HTR-8/SVneo (cell line): ENCODE measurements around the gene PEDS1.
"Not testable (repeated sequence)": the region's sequence is repeated elsewhere in the genome, so short reads cannot be mapped to it uniquely, and the experiment has no call there.

Experiments used
- DNase-seq: peaks from one replicate; pipeline ENCODE4 v3.0.0; 2011; ENCODE audit warnings: low spot score, mixed read lengths; ENCODE audit not compliant: insufficient read length
- FAIRE-seq: peaks from 2 replicates; lab custom pipeline; 2011; peaks lifted over from hg19 to GRCh38; lab: Jason Lieb, UNC

The PEDS1 gene

DNA sequence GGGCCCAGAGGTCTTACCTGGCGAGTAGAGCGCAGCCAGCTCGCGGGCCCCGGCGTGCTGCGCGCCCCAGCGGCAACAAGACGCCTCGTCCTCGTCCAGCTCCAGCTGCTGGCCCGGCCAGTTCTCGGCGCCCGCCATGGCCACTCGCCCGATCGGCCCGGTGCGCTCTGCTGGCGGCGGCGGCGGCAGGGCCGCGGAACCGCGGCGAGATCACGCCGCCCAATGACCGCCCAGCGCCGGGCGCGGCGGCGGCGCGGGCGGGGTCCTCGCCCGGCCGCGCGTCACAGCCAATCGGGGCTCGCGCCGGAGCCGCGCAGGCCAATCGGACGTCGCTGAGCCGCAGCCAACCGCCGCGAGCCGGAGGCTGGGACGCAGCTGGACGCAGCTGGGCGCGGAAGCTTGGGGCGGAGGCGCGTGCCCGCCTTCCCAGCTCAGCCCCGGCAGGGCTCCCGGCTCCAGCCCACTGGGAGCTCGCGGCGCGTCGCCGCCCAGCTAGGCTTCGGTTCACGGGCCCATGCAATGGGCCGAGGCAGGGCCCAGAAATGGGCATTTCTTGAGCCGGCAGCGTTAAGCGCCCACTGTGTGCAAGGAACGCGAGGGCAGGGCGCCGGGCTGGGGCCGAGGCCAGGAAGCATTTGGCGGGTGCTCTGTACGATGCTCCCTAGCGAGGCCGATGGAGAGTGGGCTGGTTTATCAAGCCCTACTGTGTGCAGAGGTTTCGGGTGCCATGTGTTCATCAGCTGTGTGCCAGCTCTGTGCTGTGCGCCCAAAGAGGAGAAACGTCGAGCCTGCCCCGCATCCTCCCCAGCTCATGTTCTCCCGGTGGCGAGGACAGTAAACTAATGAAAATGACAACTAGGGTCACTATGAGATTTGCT lies at the start of gene PEDS1:
Gene PEDS1, minus strand, starts transcription at position 224 of the 878 bp plus-strand sequence. Its CDS starts 86 bp downstream, at position 138.
- peak; percentile 99 for FAIRE-seq

DNA sequence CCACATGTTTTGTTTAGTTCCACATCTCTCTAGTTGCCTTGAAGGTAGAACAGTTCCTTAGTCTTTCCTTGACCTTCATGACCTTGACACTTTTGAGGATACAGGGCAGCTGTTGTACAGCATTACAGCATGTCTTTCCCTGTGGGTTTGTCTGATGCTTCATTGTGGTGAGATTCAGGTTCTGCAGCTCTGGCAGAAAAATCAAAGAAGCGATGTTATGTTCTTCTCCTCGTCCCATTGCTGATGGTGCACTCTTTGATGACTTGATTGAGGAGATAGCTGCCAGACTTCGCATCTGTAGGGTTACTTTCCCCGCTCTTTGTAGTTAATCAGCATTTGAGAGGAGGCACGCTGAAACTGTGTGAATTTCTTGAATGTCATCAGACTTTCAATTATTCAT lies 49.2 kb upstream of the PEDS1 start:
- FAIRE-seq = peak; percentile 83
- no peak for DNase-seq

More for the DNA sequence above, at the start of gene PEDS1:
- peak; percentile 100 for DNase-seq

DNA sequence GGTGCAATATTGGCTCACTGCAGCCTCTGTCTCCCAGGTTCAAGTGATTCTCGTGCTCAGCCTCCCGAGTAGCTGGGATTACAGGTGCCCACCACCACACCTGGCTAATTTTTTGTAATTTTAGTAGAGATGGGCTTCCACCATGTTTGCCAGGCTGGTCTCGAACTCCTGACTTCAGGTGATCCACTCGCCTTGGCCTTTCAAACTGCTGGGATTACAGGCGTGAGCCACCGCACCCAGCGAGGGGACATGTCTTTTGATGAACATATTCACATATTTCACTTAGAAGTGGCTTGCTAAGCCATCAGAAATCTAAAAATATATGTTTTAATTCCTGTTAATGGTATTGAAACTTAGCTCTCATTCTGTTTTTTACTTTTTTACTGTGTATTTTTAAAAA lies 48.2 kb upstream of the PEDS1 start:
- FAIRE-seq, DNase-seq: not testable (repeated sequence)

DNA sequence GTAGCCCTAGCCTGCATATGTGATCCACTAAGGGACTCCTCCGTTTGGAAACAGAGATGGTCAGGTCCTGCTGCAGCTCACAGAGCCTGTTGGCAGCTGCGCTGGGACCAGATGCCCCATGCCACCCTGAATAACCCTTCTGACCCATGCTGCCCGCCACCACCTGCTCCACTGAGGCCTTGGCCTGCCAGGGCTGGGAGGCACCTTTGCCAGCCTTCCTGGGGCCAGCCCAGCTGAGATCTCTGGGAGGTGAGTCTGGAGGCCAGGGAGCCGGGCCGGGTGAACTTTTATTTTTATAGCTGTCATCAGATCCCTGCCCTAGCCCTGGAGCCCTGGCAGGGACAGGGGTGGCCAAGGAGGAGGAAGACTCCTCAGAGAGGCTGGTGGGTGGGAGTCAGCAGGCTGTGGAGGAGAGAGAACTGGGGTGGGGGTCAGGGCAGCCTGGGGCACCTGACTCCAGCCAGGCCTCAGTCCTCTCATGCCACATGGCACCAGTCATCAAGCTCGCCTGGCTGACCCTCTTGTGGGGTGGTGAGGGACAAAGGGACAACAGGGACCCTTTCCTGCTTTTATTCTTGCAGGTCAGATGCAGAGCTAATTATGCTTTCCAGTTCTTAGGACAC lies 47.1 kb upstream of the PEDS1 start:
- DNase-seq = no peak
- FAIRE-seq = peak; percentile 69

DNA sequence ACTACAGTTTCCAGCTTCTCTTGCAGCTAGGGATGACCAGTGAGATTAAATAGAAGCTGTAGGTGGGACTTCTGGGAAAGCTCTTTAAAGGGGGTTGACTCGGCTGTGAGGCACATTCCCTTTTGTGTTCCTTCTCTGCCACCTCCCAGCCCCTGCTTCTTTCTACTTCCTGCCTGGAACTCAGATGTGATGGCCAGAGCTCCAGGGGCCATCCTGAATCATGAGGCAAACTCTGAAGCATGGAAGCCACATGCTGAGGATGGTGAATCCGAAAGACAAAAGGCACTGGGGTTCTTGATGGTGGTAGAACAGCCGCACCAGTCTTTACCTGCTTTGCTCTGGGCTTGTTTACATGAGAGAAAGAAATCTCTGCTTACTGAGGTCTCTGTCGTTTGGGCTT lies 46.2 kb upstream of the PEDS1 start:
- DNase-seq = no peak
- FAIRE-seq = peak; percentile 44

DNA sequence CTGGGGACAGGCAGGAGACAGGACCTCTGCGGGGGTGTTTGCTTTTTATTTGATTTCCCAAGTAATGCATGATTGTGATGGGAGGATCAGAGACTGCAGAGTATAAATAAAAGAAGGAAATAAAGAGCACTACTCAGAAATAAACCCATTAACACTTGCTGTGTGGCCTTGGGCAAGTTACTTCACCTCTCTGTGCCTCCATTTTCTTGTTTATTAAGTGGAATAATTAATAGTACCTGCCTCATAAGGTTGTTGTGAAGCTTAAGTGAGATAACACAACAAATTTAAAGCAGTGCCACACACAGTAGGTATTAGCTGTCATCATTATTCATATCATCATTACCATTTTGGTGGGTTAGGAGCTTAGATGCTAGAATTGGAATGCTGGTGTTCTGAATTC lies 45.2 kb upstream of the PEDS1 start:
- FAIRE-seq = peak; percentile 13
- no peak for DNase-seq

DNA sequence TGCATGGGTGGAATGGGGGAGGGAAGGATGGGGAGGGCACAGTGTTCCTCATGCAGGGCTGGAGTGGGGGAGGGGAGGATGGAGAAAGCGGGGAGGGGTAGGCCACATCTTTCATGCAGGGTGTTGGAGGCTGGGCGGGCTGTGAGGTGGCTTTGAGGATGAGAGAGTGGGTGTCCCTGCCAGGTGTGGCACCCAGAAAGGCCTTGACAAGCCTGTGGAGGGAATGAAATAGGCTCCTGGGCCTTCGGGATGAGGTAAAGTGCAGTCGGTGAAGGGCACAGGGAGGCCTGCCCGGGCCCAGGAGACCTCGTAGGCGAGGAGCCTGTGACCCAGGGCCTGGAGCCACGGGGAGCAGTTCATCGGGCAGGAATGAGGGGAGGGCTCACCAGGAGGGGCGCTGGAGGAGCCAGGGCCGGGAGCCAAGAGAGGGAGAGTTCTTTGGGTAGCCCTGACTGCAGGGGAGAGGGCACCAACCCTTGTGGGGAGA lies 44.7 kb upstream of the PEDS1 start:
- DNase-seq (no peak), FAIRE-seq (no peak)

DNA sequence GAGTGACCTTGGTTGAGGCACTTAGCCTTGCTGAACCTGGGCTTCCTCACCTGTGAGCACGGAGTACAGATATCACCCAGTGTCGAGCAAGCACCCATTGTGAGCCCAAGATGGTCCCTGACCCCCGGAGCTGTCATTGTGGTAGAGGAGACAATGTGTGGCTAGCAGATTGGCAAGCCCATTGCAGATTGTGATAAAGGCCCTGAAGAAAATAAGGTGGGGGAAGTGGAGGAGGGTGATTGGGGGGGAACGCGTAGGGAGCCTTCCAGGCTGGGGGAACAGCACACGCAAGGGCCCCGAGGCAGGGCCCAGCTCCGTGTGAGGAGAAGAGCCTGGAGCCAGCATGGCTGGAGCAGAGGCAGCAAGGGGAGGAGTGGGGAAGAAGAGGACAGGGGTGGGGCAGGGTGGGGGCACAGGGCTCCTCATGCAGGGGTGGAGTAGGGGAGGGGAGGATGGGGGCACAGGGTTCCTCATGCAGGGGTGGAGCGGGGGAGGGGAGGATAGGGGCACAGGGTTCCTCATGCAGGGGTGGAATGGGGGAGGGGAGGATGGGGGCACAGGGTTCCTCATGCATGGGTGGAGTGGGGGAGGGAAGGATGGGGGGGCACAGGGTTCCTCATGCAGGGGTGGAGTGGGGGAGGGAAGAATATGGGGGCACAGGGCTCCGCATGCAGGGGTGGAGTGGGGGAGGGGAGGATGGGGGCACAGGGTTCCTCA lies 44.1 kb upstream of the PEDS1 start:
- DNase-seq = no peak
- FAIRE-seq = peak; percentile 16

DNA sequence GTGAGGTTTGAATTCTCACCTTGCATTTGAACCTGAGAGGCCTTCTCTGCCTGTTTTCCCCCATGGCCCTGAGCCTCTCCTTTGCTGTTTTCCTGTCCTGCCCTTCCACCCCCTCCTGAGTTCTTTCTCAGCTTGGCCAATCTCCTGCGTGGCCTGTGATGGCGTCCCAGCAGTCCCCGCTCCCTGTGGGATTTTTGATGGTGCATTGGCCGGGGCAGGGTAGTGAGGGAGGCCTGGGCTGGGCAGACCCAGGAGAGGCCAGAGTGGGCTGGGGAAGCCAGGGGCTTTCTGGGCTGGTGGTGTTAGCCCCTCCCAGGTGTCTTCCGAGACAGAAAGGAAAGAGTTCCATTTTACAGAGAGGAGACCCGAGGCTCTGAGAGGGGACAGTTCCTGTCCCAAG lies 43.4 kb upstream of the PEDS1 start:
- DNase-seq (no peak), FAIRE-seq (no peak)

DNA sequence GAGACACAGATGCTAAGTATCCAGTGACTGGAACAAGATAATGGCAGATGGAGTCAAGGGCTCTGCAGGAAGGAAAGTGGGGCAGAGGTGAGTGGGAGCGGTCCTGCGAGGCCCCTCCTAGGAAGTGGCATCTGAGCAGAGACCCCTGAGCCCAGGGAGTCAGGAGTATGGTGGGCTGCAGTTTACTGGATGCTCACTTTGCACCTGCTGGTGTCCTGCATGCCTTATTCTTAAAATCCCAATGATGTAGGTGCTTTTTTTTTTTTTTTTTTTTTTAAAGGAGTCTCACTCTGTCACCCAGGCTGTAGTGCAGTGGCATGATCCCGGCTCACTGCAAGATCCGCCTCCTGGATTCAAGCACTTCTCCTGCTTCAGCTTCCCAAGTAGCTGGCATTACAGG lies 42.7 kb upstream of the PEDS1 start:
- FAIRE-seq (no peak), DNase-seq (no peak)

DNA sequence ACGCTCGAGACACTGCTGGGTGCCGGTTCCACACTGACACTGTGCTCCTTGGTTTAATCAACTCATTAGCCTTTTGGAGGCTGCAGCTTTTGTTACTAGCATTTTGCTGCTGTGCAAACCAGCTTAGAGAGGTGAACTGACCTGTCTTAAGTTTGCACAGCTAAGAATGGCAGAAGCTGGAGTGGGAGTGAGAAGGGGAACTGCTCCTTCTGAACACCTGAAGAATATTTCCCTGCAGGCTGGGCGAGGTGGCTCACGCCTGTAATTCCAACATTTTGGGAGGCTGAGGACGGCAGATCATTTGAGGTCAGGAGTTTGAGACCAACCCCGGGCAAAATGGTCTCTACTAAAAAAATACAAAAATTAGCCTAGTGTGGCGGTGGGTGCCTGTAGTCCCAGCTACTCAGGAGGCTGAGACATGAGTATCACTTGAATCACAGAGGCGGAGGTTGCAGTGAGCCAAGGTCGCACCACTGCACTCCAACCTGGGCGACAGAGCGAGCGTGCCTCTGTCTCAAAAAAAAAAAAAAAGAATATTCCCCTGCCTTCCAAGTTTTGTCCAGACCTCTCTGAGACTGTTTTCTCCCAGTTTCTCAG lies 42.1 kb upstream of the PEDS1 start:
- DNase-seq (no peak), FAIRE-seq (peak; percentile 80)

DNA sequence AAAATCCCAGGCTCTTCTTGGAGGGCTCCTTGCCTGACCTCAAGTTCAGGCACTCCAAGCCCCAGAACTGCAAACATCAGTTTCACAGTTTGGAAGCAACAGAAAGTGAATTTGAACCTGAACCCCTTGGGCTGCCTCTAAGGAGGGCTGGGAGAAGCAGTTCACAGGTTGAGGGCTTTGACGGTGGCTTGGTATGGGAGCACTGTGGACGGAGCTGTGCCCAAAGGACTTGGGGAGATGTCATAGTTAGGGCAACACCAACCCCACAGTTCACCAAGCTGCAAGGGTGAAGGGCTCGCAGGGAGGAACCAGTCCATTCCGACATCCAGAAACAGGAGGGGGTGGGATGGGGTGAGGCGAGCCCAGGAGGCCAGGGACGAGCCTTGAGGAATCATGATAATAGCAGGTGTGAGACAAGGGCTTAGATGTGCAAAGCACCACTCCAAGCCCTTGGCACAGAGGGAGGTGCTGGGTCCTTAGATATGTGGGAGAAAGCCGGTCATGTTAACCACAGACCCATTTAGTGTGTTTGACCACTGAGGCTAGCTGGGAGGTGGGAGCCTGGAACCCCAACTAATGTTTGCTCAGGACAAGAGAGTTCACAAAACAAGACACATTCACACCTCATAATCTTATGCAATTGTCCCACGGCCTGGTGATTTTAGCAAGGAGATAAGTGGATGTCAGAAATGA lies 41.5 kb upstream of the PEDS1 start:
- no peak for FAIRE-seq
- DNase-seq = no peak

DNA sequence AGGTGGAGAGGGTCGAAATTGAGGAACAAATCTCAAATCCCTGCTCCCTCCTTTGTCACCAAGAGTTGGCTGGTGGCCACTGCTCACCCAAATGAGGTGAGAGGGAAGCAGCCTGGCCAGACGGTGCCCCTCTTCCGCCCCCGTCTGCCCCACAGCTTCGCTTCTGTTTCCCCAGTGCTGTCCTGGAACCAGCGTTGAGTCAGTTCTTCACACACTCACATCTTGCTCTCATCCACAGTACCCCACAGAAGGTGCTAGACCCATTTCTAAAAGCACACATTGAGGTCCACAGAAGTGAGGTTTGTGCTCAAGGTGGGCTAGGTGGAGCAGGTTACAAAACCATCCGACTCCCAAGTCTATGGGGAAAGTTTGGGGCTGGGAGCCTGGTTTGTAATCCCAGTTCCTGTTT lies 40.9 kb upstream of the PEDS1 start:
- DNase-seq = no peak
- FAIRE-seq = no peak

DNA sequence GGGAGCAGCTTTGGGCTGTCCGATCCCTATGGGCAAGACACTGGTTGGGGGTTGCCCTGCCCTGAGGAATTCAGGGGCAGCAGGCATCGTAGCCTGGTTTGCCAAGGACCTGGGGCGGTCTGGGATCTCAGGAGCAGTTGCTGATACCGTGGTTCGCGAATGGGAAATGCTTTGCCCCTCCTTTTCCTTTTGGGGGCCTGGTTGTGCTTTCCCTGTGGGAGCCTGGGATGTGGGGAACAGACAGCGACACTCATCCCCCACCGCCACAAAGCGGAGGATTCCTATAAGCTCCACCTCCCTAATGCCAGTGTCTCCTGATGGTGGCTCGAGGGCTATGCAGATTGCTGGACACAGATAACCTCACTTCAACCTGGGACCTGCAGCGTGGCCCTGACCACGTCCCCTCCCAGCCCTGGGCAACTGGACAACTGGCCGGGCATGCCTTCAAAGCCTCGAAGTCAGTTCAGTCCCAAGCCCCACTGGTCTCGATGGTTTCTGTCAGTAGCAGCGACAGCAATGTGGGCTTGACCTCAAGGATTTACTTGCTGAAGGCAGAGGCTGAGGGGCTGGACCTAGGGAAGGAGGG lies 40.4 kb upstream of the PEDS1 start:
- FAIRE-seq = peak; percentile 72
- no peak for DNase-seq

DNA sequence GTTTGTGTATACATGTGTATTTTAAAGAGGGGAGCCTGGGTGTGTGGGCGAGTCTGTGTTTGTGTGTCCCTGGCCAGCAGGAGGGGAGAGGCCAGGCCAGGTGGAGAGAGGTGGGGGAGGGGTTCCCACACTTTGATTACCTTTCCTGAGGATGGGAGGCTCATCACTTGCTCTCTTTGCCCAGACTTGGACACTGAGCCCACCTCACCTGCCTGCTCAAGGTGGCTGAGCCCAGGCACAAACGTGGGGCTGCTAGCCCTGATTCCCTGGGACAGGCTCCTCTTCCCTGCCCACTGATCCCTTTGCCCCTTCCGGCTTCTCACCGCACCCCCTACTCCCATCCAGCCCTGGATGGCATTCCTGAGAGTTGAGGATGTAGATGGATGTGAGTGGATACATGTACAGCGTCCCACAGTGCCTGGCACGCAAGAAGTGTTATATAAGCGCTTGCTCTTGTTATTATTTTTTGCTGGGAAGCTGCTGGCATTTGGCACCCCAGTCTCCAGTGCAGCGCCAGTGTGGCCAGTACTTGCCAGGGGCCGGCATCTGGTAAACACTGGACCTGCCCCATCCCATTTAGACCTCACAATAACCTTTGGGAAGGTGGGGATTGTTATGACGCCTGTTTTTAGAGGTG lies 39.8 kb upstream of the PEDS1 start:
- no peak for DNase-seq
- FAIRE-seq = peak; percentile 74

DNA sequence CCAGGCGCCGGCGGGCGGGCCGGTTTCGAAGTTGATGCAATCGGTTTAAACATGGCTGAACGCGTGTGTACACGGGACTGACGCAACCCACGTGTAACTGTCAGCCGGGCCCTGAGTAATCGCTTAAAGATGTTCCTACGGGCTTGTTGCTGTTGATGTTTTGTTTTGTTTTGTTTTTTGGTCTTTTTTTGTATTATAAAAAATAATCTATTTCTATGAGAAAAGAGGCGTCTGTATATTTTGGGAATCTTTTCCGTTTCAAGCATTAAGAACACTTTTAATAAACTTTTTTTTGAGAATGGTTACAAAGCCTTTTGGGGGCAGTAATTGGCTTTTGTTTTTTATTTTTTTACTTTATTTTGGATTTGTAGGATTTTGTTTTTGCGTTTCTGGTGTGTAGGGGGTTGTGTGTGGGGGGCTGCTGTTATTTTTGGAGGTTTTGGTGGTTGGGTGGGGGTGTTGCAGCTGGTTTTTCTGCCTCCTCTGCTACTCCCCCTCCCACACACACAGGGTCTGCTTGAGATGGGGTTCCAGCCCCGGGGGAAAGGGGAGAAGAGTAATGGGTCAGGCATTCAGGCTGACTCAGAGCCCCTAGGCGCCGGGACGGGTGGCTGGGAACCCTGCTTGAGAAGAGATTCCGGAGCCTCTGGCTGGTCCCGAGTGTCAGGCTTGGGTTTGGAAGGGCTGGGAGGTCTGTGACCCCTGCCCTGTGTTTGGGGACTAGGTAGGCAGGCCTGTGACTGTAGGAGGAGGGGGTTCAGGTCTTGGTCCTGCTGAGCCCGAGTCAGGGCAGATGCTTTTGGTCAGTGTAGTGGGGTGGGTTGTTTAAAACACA lies 39.1 kb upstream of the PEDS1 start:
- FAIRE-seq (peak; percentile 72), DNase-seq (peak; percentile 98)

DNA sequence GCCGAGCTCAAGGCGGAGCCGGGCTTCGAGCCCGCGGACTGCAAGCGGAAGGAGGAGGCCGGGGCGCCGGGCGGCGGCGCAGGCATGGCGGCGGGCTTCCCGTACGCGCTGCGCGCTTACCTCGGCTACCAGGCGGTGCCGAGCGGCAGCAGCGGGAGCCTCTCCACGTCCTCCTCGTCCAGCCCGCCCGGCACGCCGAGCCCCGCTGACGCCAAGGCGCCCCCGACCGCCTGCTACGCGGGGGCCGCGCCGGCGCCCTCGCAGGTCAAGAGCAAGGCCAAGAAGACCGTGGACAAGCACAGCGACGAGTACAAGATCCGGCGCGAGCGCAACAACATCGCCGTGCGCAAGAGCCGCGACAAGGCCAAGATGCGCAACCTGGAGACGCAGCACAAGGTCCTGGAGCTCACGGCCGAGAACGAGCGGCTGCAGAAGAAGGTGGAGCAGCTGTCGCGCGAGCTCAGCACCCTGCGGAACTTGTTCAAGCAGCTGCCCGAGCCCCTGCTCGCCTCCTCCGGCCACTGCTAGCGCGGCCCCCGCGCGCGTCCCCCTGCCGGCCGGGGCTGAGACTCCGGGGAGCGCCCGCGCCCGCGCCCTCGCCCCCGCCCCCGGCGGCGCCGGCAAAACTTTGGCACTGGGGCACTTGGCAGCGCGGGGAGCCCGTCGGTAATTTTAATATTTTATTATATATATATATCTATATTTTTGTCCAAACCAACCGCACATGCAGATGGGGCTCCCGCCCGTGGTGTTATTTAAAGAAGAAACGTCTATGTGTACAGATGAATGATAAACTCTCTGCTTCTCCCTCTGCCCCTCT lies 38.2 kb upstream of the PEDS1 start:
- DNase-seq (no peak), FAIRE-seq (peak; percentile 85)
